OCI-LY1 (cell line): ENCODE measurements around the gene STK31.

Experiments
- CTCF ChIP-seq: fragments of 200-600 bp; sonication (generic), shearing (Covaris generic); IDR thresholded peaks from 2 replicates; pipeline ENCODE4 v1.5.1; 2017; ENCODE audit warnings: mild to moderate bottlenecking, antibody characterized with exemption, low read length, moderate library complexity, mixed read lengths
- EZH2 ChIP-seq: fragments of 200-600 bp; sonication (generic), shearing (Covaris generic); IDR thresholded peaks from 2 replicates; pipeline ENCODE4 v1.8.0; 2017; ENCODE audit warnings: borderline replicate concordance, mixed run types, mild to moderate bottlenecking, antibody characterized with exemption, low read length, moderate library complexity, mixed read lengths

- no peak for TF ChIP-seq CTCF
- no peak for TF ChIP-seq EZH2
These were observed 4.1 kb downstream of the STK31 start for GRCh38 chr7:23714150-23714464.
